K562 (cell line): ENCODE measurements around the gene SPEF1. TPM values are rescaled to one million over a fixed set of nuclear protein-coding genes. Genes with fewer than 3 reads are reported as not detected.

ENCODE experiments used
- ATF7 ChIP-seq: fragments of 450-650 bp; IDR thresholded peaks from 2 replicates; pipeline ENCODE4 v1.7.1; 2014; ENCODE audit warnings: mild to moderate bottlenecking, moderate library complexity
- GABPB2 ChIP-seq: fragments of 250-450 bp; sonication (Bioruptor Pico); conservative IDR thresholded peaks from 2 replicates; pipeline ENCODE4 v1.5.1; 2021; ENCODE audit warnings: mild to moderate bottlenecking
- IRF2 ChIP-seq: sonication (generic); formaldehyde crosslinking; IDR thresholded peaks from 2 replicates; pipeline ENCODE4 v1.8.1; 2022; ENCODE audit warnings: mild to moderate bottlenecking, missing genetic modification reagents
- PCBP1 ChIP-seq: fragments of 200-400 bp; formaldehyde crosslinking; IDR thresholded peaks from 2 replicates; pipeline ENCODE4 v1.6.1; 2018; ENCODE audit warnings: mild to moderate bottlenecking, low read depth, low read length; ENCODE audit not compliant: poor library complexity, severe bottlenecking
- PHF20 ChIP-seq: fragments of 450-650 bp; IDR thresholded peaks from 2 replicates; pipeline ENCODE4 v1.6.1; 2018; ENCODE audit not compliant: partially characterized antibody
- PHTF2 ChIP-seq: fragments of 250-450 bp; sonication (Bioruptor Pico); IDR thresholded peaks from 2 replicates; pipeline ENCODE4 v1.5.0; 2021; ENCODE audit warnings: mild to moderate bottlenecking
- THRAP3 ChIP-seq: fragments of 450-650 bp; IDR thresholded peaks from 2 replicates; pipeline ENCODE4 v1.6.1; 2016; ENCODE audit warnings: mild to moderate bottlenecking, inconsistent platforms, borderline replicate concordance
- ZNF165 ChIP-seq: fragments of 250-450 bp; sonication (Bioruptor Pico); IDR thresholded peaks from 2 replicates; pipeline ENCODE4 v1.4.0; 2020; ENCODE audit warnings: borderline replicate concordance
- polyA plus RNA-seq, 8 experiments: library from polyadenylated mRNA; depleted of rRNA in 4 of 8; stranded (reverse) in 5 of 8; unstranded in 3 of 8; fragments of >200 nt; fragmentation: Nextera tagmentation in 2 of 8; fragmentation: Illumina TruSeq in 1 of 8; extraction: Ambion mirVana in 2 of 8; extraction: Trizol in 1 of 8; gene quantifications; 2 replicates each; pipeline versions ENCODE4 v1.2.1 to v1.2.3, GENCODE V29; 2011 to 2014; ENCODE audit warnings: inconsistent platforms in 1 of 8, missing spikeins in 1 of 8
- total RNA-seq, 7 experiments: library from RNA; depleted of rRNA in 6 of 7; stranded (reverse); fragments of >200 nt in 6 of 7; fragmentation: Illumina TruSeq in 2 of 7; extraction: Trizol in 2 of 7; gene quantifications; 2 replicates each; pipeline versions ENCODE4 v1.2.1 to v1.2.3, GENCODE V29; 2011 to 2021; ENCODE audit warnings: low replicate concordance in 1 of 7
- TF ChIP-seq, protein P1 (sequence below), 2 experiments: fragments of 450-650 bp; formaldehyde crosslinking in 1 of 2; IDR thresholded peaks; 2 replicates each; pipeline versions ENCODE4 v1.4.0 to v1.6.1; 2014 to 2020; ENCODE audit warnings: mild to moderate bottlenecking in 2 of 2, borderline replicate concordance in 1 of 2, low read depth in 1 of 2
- TF ChIP-seq, protein P2 (sequence below), 2 experiments: IDR thresholded peaks; 2 replicates each; pipeline ENCODE4 v1.6.1; 2011; ENCODE audit warnings: borderline replicate concordance in 1 of 2, control low read depth in 1 of 2, low read depth in 1 of 2, low read length in 1 of 2, mild to moderate bottlenecking in 1 of 2, mixed read lengths in 1 of 2, moderate library complexity in 1 of 2; ENCODE audit not compliant: insufficient read depth in 1 of 2, insufficient read length in 1 of 2, poor library complexity in 1 of 2, severe bottlenecking in 1 of 2; ENCODE audit errors: extremely low read depth in 1 of 2
- TF ChIP-seq, protein P3 (sequence below), 3 experiments: IDR thresholded peaks in 2 of 3; conservative IDR thresholded peaks in 1 of 3; 2 replicates each; pipeline ENCODE4 v1.5.1; 2011 to 2012; ENCODE audit warnings: low read length in 3 of 3, mild to moderate bottlenecking in 3 of 3, control low read depth in 2 of 3, improper control_type of control experiment in 1 of 3, inconsistent platforms in 1 of 3, low read depth in 1 of 3, mixed read lengths in 1 of 3, moderate library complexity in 1 of 3; ENCODE audit not compliant: insufficient read depth in 2 of 3
- TF ChIP-seq, protein P4 (sequence below): fragments of 450-650 bp; formaldehyde crosslinking; IDR thresholded peaks from 2 replicates; pipeline ENCODE4 v1.4.0; 2020; ENCODE audit warnings: mild to moderate bottlenecking, mixed read lengths

The SPEF1 gene
- total and polyA plus RNA-seq, 9 of the 15 experiments (the other 6 are each of a cell fraction or from before 2014, with no cell fraction given), result not detected

DNA sequence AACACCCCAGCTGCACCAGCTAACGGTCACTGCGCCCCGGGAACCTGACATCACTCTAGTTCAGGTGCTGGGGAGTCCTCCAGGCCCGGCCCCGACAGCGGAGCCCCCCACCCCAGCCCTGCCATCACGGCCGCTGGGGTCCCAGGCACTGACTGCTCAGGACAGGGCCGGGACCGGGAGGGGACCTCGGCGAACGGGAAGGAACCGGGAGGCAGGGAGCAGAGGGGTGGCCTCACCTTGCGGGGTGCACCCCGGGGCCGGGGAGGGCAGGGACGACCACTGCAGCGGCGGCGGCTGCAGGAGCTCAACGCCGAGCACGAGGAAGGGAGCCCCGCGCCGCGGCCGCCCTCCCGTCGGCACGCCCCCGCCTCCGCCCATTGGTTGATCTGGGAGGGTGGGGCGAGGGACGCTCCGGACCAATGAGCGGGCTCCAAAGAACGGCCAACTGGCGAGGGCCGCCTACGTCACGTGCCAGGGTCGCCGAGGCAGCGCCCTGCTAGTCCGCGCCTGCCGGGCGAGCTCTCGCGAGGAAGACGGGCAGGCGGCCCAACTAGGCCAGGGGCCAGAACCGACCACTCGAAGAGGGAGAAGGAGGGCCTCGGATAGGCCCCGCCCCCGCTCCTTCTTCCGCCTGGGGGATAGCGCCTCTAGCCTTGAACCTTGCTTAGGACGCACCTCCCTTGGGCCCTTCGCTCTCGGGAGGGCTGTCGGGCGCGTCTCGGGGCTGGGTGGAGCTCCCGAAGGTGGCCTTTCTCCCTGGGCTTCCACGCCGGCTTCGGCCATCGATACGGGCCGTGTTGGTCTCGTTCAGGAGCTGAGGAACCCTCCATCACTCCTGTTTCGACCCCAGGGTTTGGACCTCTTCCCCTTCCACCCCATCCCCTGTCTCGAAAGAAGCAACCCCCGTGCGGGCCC, 13.6 kb downstream of the SPEF1 start, which contains the start of gene ADISSP (continued):
- TF ChIP-seq, protein P1, sequence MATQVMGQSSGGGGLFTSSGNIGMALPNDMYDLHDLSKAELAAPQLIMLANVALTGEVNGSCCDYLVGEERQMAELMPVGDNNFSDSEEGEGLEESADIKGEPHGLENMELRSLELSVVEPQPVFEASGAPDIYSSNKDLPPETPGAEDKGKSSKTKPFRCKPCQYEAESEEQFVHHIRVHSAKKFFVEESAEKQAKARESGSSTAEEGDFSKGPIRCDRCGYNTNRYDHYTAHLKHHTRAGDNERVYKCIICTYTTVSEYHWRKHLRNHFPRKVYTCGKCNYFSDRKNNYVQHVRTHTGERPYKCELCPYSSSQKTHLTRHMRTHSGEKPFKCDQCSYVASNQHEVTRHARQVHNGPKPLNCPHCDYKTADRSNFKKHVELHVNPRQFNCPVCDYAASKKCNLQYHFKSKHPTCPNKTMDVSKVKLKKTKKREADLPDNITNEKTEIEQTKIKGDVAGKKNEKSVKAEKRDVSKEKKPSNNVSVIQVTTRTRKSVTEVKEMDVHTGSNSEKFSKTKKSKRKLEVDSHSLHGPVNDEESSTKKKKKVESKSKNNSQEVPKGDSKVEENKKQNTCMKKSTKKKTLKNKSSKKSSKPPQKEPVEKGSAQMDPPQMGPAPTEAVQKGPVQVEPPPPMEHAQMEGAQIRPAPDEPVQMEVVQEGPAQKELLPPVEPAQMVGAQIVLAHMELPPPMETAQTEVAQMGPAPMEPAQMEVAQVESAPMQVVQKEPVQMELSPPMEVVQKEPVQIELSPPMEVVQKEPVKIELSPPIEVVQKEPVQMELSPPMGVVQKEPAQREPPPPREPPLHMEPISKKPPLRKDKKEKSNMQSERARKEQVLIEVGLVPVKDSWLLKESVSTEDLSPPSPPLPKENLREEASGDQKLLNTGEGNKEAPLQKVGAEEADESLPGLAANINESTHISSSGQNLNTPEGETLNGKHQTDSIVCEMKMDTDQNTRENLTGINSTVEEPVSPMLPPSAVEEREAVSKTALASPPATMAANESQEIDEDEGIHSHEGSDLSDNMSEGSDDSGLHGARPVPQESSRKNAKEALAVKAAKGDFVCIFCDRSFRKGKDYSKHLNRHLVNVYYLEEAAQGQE (IDR thresholded peaks at IDR 0.05; ENCODE audit: borderline replicate concordance), result peak; percentile 68
- TF ChIP-seq, protein P1 (CRISPR knock-in tag; IDR thresholded peaks at IDR 0.05; ENCODE audit: low read depth), result no peak
- TF ChIP-seq PHTF2 (CRISPR knock-in tag) (no peak), ATF7 (peak; percentile 40; the same call in 1 of the 2 replicates), PCBP1 (peak; percentile 72), ZNF165 (CRISPR knock-in tag) (no peak), PHF20 (peak; percentile 22), THRAP3 (no peak), GABPB2 (CRISPR knock-in tag) (no peak), IRF2 (CRISPR knock-in tag) (no peak)
- TF ChIP-seq, protein P2, sequence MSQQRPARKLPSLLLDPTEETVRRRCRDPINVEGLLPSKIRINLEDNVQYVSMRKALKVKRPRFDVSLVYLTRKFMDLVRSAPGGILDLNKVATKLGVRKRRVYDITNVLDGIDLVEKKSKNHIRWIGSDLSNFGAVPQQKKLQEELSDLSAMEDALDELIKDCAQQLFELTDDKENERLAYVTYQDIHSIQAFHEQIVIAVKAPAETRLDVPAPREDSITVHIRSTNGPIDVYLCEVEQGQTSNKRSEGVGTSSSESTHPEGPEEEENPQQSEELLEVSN (IDR thresholded peaks at IDR 0.05; ENCODE audit: borderline replicate concordance in 1 of 2, extremely low read depth in 1 of 2, insufficient read depth in 1 of 2, insufficient read length in 1 of 2, low read depth in 1 of 2, low read length in 1 of 2, poor library complexity in 1 of 2, severe bottlenecking in 1 of 2), result peak; percentile 73 to 90
- TF ChIP-seq, protein P3, sequence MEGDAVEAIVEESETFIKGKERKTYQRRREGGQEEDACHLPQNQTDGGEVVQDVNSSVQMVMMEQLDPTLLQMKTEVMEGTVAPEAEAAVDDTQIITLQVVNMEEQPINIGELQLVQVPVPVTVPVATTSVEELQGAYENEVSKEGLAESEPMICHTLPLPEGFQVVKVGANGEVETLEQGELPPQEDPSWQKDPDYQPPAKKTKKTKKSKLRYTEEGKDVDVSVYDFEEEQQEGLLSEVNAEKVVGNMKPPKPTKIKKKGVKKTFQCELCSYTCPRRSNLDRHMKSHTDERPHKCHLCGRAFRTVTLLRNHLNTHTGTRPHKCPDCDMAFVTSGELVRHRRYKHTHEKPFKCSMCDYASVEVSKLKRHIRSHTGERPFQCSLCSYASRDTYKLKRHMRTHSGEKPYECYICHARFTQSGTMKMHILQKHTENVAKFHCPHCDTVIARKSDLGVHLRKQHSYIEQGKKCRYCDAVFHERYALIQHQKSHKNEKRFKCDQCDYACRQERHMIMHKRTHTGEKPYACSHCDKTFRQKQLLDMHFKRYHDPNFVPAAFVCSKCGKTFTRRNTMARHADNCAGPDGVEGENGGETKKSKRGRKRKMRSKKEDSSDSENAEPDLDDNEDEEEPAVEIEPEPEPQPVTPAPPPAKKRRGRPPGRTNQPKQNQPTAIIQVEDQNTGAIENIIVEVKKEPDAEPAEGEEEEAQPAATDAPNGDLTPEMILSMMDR (IDR thresholded peaks at IDR 0.05 in 2 of 3, conservative IDR thresholded peaks at IDR 0.05 in 1 of 3; ENCODE audit: insufficient read depth in 2 of 3, low read depth in 1 of 3, low read length in 3 of 3), result peak; percentile 5 to 20 (median 17); a peak in 2 of 6 replicates
- TF ChIP-seq, protein P4, sequence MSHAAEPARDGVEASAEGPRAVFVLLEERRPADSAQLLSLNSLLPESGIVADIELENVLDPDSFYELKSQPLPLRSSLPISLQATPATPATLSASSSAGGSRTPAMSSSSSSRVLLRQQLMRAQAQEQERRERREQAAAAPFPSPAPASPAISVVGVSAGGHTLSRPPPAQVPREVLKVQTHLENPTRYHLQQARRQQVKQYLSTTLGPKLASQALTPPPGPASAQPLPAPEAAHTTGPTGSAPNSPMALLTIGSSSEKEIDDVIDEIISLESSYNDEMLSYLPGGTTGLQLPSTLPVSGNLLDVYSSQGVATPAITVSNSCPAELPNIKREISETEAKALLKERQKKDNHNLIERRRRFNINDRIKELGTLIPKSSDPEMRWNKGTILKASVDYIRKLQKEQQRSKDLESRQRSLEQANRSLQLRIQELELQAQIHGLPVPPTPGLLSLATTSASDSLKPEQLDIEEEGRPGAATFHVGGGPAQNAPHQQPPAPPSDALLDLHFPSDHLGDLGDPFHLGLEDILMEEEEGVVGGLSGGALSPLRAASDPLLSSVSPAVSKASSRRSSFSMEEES (CRISPR knock-in tag), result peak; percentile 89
